SK-N-SH (cell line): ENCODE measurements around the gene MRPL17. TPM values are rescaled to one million over a fixed set of nuclear protein-coding genes. Genes with fewer than 3 reads are reported as not detected.
"Not testable (repeated sequence)": the region's sequence is repeated elsewhere in the genome, so short reads cannot be mapped to it uniquely, and the experiment has no call there.

ENCODE experiments used
- CTCF ChIA-PET: fragments of 300-600, 350-600 bp; formaldehyde crosslinking; extraction: SDS; loops from one replicate; lab custom pipeline; 2021; lab: Yijun Ruan, JAX
- POLR2A ChIA-PET: fragments of 350-600 bp; sonication (Branson Sonifier 250); formaldehyde crosslinking; extraction: SDS; loops from one replicate; lab custom pipeline; 2020; ENCODE audit warnings: antibody characterized with exemption, inconsistent platforms; lab: Yijun Ruan, JAX
- DNase-seq: peaks from one replicate; pipeline ENCODE4 v3.0.0; 2012
- H2AFZ ChIP-seq: fragments of 200-600 bp; sonication (generic); 2 replicates; pipeline ENCODE4 v1.8.1; 2016; ENCODE audit warnings: antibody characterized with exemption, mild to moderate bottlenecking, low read depth
- H3F3A ChIP-seq: fragments of 200-600 bp; sonication (generic); replicated peaks from 2 replicates; pipeline ENCODE3; 2016; ENCODE audit warnings: antibody characterized with exemption, mild to moderate bottlenecking; ENCODE audit not compliant: insufficient read depth
- H3K27ac ChIP-seq, 2 experiments: fragments of 200-500 bp in 1 of 2; fragments of 200-600 bp in 1 of 2; sonication (Bioruptor generic) in 1 of 2; sonication (generic), shearing (Covaris generic) in 1 of 2; 2 replicates each; pipeline versions ENCODE4 v1.5.1 to v1.6.1; 2014 to 2016; ENCODE audit warnings: low read depth in 2 of 2, inconsistent platforms in 1 of 2, low read length in 1 of 2, mild to moderate bottlenecking in 1 of 2, mixed read lengths in 1 of 2
- H3K27me3 ChIP-seq: fragments of 200-600 bp; sonication (generic), shearing (Covaris generic); 2 replicates; pipeline ENCODE4 v1.6.1; 2016; ENCODE audit warnings: mixed run types; ENCODE audit not compliant: insufficient read depth
- H3K36me3 ChIP-seq, 2 experiments: fragments of 200-500 bp in 1 of 2; fragments of 200-600 bp in 1 of 2; sonication (Bioruptor generic) in 1 of 2; sonication (generic) in 1 of 2; replicated peaks in 1 of 2; 2 replicates each; pipeline versions ENCODE3 to v1.5.1; 2014 to 2016; ENCODE audit warnings: low read length in 1 of 2, mild to moderate bottlenecking in 1 of 2; ENCODE audit not compliant: insufficient read depth in 2 of 2, control insufficient read depth in 1 of 2
- H3K4me1 ChIP-seq, 2 experiments: fragments of 200-500 bp in 1 of 2; fragments of 200-600 bp in 1 of 2; sonication (Bioruptor generic) in 1 of 2; sonication (generic), shearing (Covaris generic) in 1 of 2; 2 replicates each; pipeline versions ENCODE4 v1.5.1 to v1.6.1; 2014 to 2016; ENCODE audit warnings: low read depth in 1 of 2, low read length in 1 of 2, mixed run types in 1 of 2; ENCODE audit not compliant: insufficient read depth in 2 of 2, control insufficient read depth in 1 of 2
- H3K4me2 ChIP-seq: fragments of 200-600 bp; sonication (generic), shearing (Covaris generic); 2 replicates; pipeline ENCODE4 v1.6.1; 2017; ENCODE audit warnings: mixed run types
- H3K4me3 ChIP-seq, 2 experiments: fragments of 200-500 bp in 1 of 2; fragments of 200-600 bp in 1 of 2; sonication (Bioruptor generic) in 1 of 2; sonication (generic), shearing (Covaris generic) in 1 of 2; 2 replicates each; pipeline versions ENCODE4 v1.5.1 to v1.8.1; 2014 to 2016; ENCODE audit warnings: low read depth in 2 of 2, inconsistent platforms in 1 of 2, low read length in 1 of 2, mild to moderate bottlenecking in 1 of 2, mixed read lengths in 1 of 2, moderate library complexity in 1 of 2
- H3K79me2 ChIP-seq: fragments of 200-600 bp; sonication (generic); 2 replicates; pipeline ENCODE4 v1.8.1; 2017; ENCODE audit warnings: mild to moderate bottlenecking; ENCODE audit not compliant: insufficient read depth
- H3K9ac ChIP-seq: fragments of 200-600 bp; sonication (generic); 2 replicates; pipeline ENCODE4 v1.6.1; 2017; ENCODE audit warnings: mixed run types
- H3K9me2 ChIP-seq: fragments of 200-600 bp; sonication (generic); 2 replicates; pipeline ENCODE4 v1.6.1; 2017; ENCODE audit warnings: mixed run types
- H3K9me3 ChIP-seq: fragments of 200-600 bp; sonication (generic); 2 replicates; pipeline ENCODE4 v1.6.1; 2017; ENCODE audit warnings: mixed run types, mild to moderate bottlenecking, moderate library complexity
- H4K20me1 ChIP-seq: fragments of 200-600 bp; sonication (generic); 2 replicates; pipeline ENCODE4 v1.6.1; 2017; ENCODE audit warnings: mild to moderate bottlenecking, mixed run types; ENCODE audit not compliant: insufficient read depth
- CHD2 ChIP-seq: fragments of 150-350 bp; IDR thresholded peaks from 2 replicates; pipeline ENCODE4 v1.6.1; 2018; ENCODE audit warnings: low read length; ENCODE audit not compliant: partially characterized antibody
- ELF1 ChIP-seq: IDR thresholded peaks from 2 replicates; pipeline ENCODE4 v1.4.0; 2012
- EZH2phosphoT487 ChIP-seq: fragments of 200-600 bp; sonication (generic); IDR thresholded peaks from 2 replicates; pipeline ENCODE4 v1.6.1; 2017; ENCODE audit warnings: low read depth, mixed run types, mild to moderate bottlenecking, antibody characterized with exemption, moderate library complexity, borderline replicate concordance
- FOXM1 ChIP-seq: IDR thresholded peaks from 2 replicates; pipeline ENCODE4 v1.4.0; 2012; ENCODE audit warnings: low read depth, mild to moderate bottlenecking
- GABPA ChIP-seq: IDR thresholded peaks from 2 replicates; pipeline ENCODE4 v1.4.0; 2012; ENCODE audit warnings: low read depth, mild to moderate bottlenecking
- GATA2 ChIP-seq: sonication (generic); formaldehyde crosslinking; IDR thresholded peaks from 2 replicates; pipeline ENCODE4 v1.5.0; 2020; ENCODE audit warnings: mild to moderate bottlenecking, missing genetic modification reagents
- IRF3 ChIP-seq: fragments of 150-350 bp; IDR thresholded peaks from 2 replicates; pipeline ENCODE4 v1.6.1; 2016; ENCODE audit warnings: mild to moderate bottlenecking, low read depth, low read length
- JUND ChIP-seq: IDR thresholded peaks from 2 replicates; pipeline ENCODE4 v1.4.0; 2012
- MXI1 ChIP-seq: IDR thresholded peaks from 2 replicates; pipeline ENCODE4 v1.6.1; 2012; ENCODE audit warnings: mild to moderate bottlenecking, low read depth, low read length, improper control_type of control experiment
- NRF1 ChIP-seq: IDR thresholded peaks from 2 replicates; pipeline ENCODE4 v1.6.1; 2012; ENCODE audit warnings: low read depth, mild to moderate bottlenecking, low read length
- RFX5 ChIP-seq: IDR thresholded peaks from 2 replicates; pipeline ENCODE4 v1.6.1; 2012; ENCODE audit warnings: mild to moderate bottlenecking, improper control_type of control experiment, low read length
- RXRA ChIP-seq: IDR thresholded peaks from 2 replicates; pipeline ENCODE4 v1.4.0; 2012; ENCODE audit warnings: low read depth, mild to moderate bottlenecking, borderline replicate concordance
- SIN3A ChIP-seq: IDR thresholded peaks from 2 replicates; pipeline ENCODE4 v1.6.1; 2012; ENCODE audit warnings: low read depth, mild to moderate bottlenecking, low read length, moderate library complexity, borderline replicate concordance
- TEAD4 ChIP-seq: IDR thresholded peaks from 2 replicates; pipeline ENCODE4 v1.4.0; 2012; ENCODE audit warnings: mild to moderate bottlenecking, borderline replicate concordance; ENCODE audit not compliant: insufficient read depth
- USF2 ChIP-seq: fragments of 150-350 bp; IDR thresholded peaks from 2 replicates; pipeline ENCODE4 v1.6.1; 2017; ENCODE audit warnings: antibody characterized with exemption, low read length, low read depth, borderline replicate concordance
- YY1 ChIP-seq: IDR thresholded peaks from 2 replicates; pipeline ENCODE4 v1.4.0; 2012; ENCODE audit warnings: low read depth, mild to moderate bottlenecking
- WGBS: methylation state at CpG from one replicate; pipeline ENCODE4 v1.1.6; 2017; ENCODE audit warnings: low lambda C conversion rate; 5-methylcytosine and 5-hydroxymethylcytosine counted together
- polyA plus RNA-seq, 3 experiments: library from polyadenylated mRNA; depleted of rRNA; stranded (reverse); fragments of >200 nt; gene quantifications; 2 replicates each; pipeline ENCODE4 v1.2.3, GENCODE V29; 2012

Gene MRPL17
- polyA plus RNA-seq, 1 of the 3 experiments (the other 2 are of a cell fraction), result 88.6 TPM

GRCh38 chr11:6687876-6688275, 4.7 kb upstream of the MRPL17 start:
- ChIA-PET POLR2A (no interaction called here), CTCF (interaction anchor here (0.9 to 1.5 kb wide), 3 partner anchors 11 to 309 kb away, joined by 3 to 6 read pairs (median 3); no protein-coding TSS in a partner anchor)
- H3K36me3 ChIP-seq, result no peaks in the 10 kb centered on the region

DNA sequence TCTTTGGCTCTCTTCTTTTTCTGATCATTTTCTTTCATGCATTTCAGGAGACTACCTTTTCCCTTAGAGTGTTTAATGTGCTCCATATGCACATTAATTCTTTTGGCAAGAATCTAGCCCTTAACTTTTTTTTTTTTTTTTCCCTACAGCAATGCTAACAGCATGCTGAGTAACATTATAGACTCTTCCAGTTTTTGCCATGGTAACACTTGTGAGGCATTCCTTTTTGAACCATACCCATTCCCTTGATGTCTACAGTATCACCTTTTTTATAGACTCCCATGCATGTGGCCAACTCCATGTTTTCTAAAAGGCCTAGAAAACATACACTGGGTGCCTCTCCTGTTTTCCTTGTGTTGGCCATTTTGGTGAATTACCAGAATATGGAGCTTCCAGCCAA, 2.9 kb upstream of the MRPL17 start:
- H3K4me3 ChIP-seq, result no peak overlapping the region
- H3K27ac ChIP-seq, result no peak overlapping the region
- TF ChIP-seq YY1 (no peak), TEAD4 (no peak), FOXM1 (no peak), GABPA (no peak), IRF3 (no peak)
- H3K4me2 ChIP-seq, result no peak overlapping the region
- ChIA-PET POLR2A (no interaction called here), CTCF (interaction anchor here (0.7 to 1.2 kb wide), 3 partner anchors 19 to 155 kb away, joined by 3 to 5 read pairs (median 4); no protein-coding TSS in a partner anchor)
- peaks cover 21% of the 10 kb centered on the region for H3K79me2 ChIP-seq
- H3F3A ChIP-seq, result peaks cover 2% of the 10 kb centered on the region
- no peak overlapping the region for H3K9ac ChIP-seq
- H3K27me3 ChIP-seq, result no peaks in the 10 kb centered on the region
- no peak overlapping the region for H2AFZ ChIP-seq
- no peaks in the 10 kb centered on the region for H3K9me2 ChIP-seq
- peaks cover 5% of the 10 kb centered on the region; the same call in 1 of the 2 replicates for H4K20me1 ChIP-seq
- no peaks in the 10 kb centered on the region for H3K9me3 ChIP-seq
- peaks cover 5 to 13% of the 10 kb centered on the region in 2 experiments; a peak in 3 of 4 replicates for H3K4me1 ChIP-seq
- H3K36me3 ChIP-seq, result peaks cover 8 to 10% of the 10 kb centered on the region in 2 experiments
- no peak for DNase-seq

More at GRCh38 chr11:6687876-6688275, 4.7 kb upstream of the MRPL17 start:
- Histone ChIP-seq H3K27ac (no peak overlapping the region), H3K79me2 (peaks cover 2% of the 10 kb centered on the region), H3K27me3 (no peaks in the 10 kb centered on the region), H3K4me1 (peaks cover 0 to 3% of the 10 kb centered on the region in 2 experiments; a peak in 1 of 4 replicates), H3K9ac (no peak overlapping the region), H3K4me3 (no peak overlapping the region), H3F3A (peaks cover 11% of the 10 kb centered on the region), H2AFZ (0 out of 2 replicates have a peak overlapping the region, but pooled peaks have one; percentile 56), H3K9me3 (no peaks in the 10 kb centered on the region), H3K9me2 (no peaks in the 10 kb centered on the region), H3K4me2 (no peak overlapping the region), H4K20me1 (no peaks in the 10 kb centered on the region)
- 49% methylated on average over 4 of the region's 4 CpGs for WGBS
- no peak for DNase-seq
- TF ChIP-seq TEAD4 (no peak), YY1 (no peak), JUND (no peak), GATA2 (CRISPR knock-in tag) (no peak), EZH2phosphoT487 (no peak), FOXM1 (no peak), RFX5 (no peak), SIN3A (no peak), USF2 (no peak), RXRA (no peak), MXI1 (no peak), CHD2 (no peak), ELF1 (no peak), NRF1 (no peak)

DNA sequence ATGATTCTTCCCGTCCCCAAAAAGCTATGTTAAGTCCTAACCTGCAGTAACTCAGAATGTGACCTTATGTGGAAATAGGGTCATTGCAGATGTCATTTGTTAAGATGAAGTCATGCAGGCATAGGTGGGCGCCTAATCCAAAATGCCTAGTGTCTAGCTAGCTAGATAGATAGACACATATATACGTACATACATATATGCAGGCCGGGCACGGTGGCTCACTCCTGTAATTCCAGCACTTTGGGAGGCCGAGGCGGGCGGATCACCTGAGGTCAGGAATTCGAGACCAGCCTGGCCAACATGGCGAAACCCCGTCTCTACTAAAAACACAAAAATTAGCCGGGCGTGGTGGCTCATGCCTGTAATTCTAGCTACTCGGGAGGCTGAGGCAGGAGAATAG, 928 bp upstream of the MRPL17 start:
- H3K9me3 ChIP-seq, DNase-seq, H3K27me3 ChIP-seq, H4K20me1 ChIP-seq, H3K9me2 ChIP-seq: not testable (repeated sequence)
- Histone ChIP-seq H3K27ac (peak overlapping the region; percentile 73 to 93; a peak in 3 of 4 replicates), H3K4me1 (peaks cover 5 to 14% of the 10 kb centered on the region in 2 experiments; a peak in 3 of 4 replicates), H2AFZ (peak overlapping the region; percentile 85), H3K4me2 (peak overlapping the region; percentile 94), H3K4me3 (peak overlapping the region; percentile 99; a peak in 3 of 4 replicates), H3K36me3 (peaks cover 22 to 28% of the 10 kb centered on the region in 2 experiments), H3F3A (peaks cover 11% of the 10 kb centered on the region), H3K79me2 (peaks cover 35% of the 10 kb centered on the region), H3K9ac (peak overlapping the region; percentile 67; the same call in 1 of the 2 replicates)
- ChIA-PET POLR2A (interaction anchor here (1.3 to 3.1 kb wide), 4 partner anchors 37 to 215 kb away, joined by 4 to 22 read pairs (median 12); partner anchors contain the start of genes ILK, RRP8 and TAF10), CTCF (interaction anchor here (0.6 to 2.7 kb wide), 31 partner anchors 12 to 1517 kb away, joined by 3 to 20 read pairs (median 4); partner anchors contain the start of genes ILK, TAF10 and TPP1)
- WGBS, result 74% methylated on average over 8 of the region's 14 CpGs
